Measurements from ENCODE around the gene GATA5.

DNA sequence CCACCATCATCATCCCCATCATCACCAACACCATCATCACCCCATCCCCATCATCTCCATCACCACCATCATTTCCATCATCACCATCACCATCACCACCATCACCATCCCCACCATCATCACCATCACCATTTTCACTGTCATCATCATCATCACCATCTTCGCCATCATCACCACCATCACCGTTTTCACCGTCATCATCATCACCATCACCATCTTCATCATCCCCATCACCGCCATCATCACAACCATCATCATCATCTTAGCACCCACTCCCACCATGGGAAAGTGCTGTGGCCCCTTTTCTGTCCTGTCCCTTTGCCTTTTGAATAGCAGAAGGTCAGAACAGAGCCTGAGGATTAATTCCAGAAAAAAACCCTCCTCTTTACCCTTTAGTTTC, 28.5 kb upstream of the GATA5 start:
- TF ChIP-seq, protein P1, sequence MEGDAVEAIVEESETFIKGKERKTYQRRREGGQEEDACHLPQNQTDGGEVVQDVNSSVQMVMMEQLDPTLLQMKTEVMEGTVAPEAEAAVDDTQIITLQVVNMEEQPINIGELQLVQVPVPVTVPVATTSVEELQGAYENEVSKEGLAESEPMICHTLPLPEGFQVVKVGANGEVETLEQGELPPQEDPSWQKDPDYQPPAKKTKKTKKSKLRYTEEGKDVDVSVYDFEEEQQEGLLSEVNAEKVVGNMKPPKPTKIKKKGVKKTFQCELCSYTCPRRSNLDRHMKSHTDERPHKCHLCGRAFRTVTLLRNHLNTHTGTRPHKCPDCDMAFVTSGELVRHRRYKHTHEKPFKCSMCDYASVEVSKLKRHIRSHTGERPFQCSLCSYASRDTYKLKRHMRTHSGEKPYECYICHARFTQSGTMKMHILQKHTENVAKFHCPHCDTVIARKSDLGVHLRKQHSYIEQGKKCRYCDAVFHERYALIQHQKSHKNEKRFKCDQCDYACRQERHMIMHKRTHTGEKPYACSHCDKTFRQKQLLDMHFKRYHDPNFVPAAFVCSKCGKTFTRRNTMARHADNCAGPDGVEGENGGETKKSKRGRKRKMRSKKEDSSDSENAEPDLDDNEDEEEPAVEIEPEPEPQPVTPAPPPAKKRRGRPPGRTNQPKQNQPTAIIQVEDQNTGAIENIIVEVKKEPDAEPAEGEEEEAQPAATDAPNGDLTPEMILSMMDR (IDR thresholded peaks at IDR 0.05) = no peak
- TF ChIP-seq, protein P2, sequence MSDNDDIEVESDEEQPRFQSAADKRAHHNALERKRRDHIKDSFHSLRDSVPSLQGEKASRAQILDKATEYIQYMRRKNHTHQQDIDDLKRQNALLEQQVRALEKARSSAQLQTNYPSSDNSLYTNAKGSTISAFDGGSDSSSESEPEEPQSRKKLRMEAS (CRISPR knock-in tag; IDR thresholded peaks at IDR 0.05) = no peak
- no peak for TF ChIP-seq ZNF232 (CRISPR knock-in tag; IDR thresholded peaks at IDR 0.05)
- TF ChIP-seq KAT7 (CRISPR knock-in tag; IDR thresholded peaks at IDR 0.05; ENCODE audit: borderline replicate concordance) = no peak
- TF ChIP-seq, protein P3, sequence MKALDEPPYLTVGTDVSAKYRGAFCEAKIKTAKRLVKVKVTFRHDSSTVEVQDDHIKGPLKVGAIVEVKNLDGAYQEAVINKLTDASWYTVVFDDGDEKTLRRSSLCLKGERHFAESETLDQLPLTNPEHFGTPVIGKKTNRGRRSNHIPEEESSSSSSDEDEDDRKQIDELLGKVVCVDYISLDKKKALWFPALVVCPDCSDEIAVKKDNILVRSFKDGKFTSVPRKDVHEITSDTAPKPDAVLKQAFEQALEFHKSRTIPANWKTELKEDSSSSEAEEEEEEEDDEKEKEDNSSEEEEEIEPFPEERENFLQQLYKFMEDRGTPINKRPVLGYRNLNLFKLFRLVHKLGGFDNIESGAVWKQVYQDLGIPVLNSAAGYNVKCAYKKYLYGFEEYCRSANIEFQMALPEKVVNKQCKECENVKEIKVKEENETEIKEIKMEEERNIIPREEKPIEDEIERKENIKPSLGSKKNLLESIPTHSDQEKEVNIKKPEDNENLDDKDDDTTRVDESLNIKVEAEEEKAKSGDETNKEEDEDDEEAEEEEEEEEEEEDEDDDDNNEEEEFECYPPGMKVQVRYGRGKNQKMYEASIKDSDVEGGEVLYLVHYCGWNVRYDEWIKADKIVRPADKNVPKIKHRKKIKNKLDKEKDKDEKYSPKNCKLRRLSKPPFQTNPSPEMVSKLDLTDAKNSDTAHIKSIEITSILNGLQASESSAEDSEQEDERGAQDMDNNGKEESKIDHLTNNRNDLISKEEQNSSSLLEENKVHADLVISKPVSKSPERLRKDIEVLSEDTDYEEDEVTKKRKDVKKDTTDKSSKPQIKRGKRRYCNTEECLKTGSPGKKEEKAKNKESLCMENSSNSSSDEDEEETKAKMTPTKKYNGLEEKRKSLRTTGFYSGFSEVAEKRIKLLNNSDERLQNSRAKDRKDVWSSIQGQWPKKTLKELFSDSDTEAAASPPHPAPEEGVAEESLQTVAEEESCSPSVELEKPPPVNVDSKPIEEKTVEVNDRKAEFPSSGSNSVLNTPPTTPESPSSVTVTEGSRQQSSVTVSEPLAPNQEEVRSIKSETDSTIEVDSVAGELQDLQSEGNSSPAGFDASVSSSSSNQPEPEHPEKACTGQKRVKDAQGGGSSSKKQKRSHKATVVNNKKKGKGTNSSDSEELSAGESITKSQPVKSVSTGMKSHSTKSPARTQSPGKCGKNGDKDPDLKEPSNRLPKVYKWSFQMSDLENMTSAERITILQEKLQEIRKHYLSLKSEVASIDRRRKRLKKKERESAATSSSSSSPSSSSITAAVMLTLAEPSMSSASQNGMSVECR (CRISPR knock-in tag; IDR thresholded peaks at IDR 0.05; ENCODE audit: borderline replicate concordance) = no peak
- no peak for TF ChIP-seq NR1H2 (CRISPR knock-in tag; IDR thresholded peaks at IDR 0.05)
- TF ChIP-seq, protein P4, sequence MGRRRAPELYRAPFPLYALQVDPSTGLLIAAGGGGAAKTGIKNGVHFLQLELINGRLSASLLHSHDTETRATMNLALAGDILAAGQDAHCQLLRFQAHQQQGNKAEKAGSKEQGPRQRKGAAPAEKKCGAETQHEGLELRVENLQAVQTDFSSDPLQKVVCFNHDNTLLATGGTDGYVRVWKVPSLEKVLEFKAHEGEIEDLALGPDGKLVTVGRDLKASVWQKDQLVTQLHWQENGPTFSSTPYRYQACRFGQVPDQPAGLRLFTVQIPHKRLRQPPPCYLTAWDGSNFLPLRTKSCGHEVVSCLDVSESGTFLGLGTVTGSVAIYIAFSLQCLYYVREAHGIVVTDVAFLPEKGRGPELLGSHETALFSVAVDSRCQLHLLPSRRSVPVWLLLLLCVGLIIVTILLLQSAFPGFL (CRISPR knock-in tag; IDR thresholded peaks at IDR 0.05; ENCODE audit: borderline replicate concordance) = no peak
- no peak for TF ChIP-seq SP1 (CRISPR knock-in tag; conservative IDR thresholded peaks at IDR 0.05)
- TF ChIP-seq ZNF423 (CRISPR knock-in tag; IDR thresholded peaks at IDR 0.05) = no peak
- no peak for TF ChIP-seq JUN (CRISPR knock-in tag; IDR thresholded peaks at IDR 0.05)
- TF ChIP-seq ESRRA (CRISPR knock-in tag; IDR thresholded peaks at IDR 0.05; ENCODE audit: borderline replicate concordance) = no peak

Measured in WTC11 (cell line).